HEK293 (cell line): ENCODE data around the gene OR13J1.

Experiments used
- CTCF ChIA-PET: fragments of 350-600 bp; formaldehyde crosslinking; extraction: SDS; loops from one replicate; lab custom pipeline; 2021; ENCODE audit warnings: antibody characterized with exemption; lab: Yijun Ruan, JAX
- POLR2A ChIA-PET: fragments of 300-600 bp; formaldehyde crosslinking; extraction: SDS; loops from one replicate; lab custom pipeline; 2020; ENCODE audit warnings: antibody characterized with exemption, inconsistent platforms; lab: Yijun Ruan, JAX
- H3K27ac ChIP-seq: fragments of 200-500 bp; sonication (Bioruptor generic); 2 replicates; pipeline ENCODE4 v1.5.1; 2014; ENCODE audit warnings: low read depth, low read length, control low read depth, inconsistent platforms; ENCODE audit errors: extremely low read depth
- H3K36me3 ChIP-seq, 2 experiments: fragments of 200-500 bp in 1 of 2; sonication (Bioruptor generic) in 1 of 2; 1 replicate in 1 of 2; 2 replicates in 1 of 2; pipeline ENCODE4 v1.5.1; 2014 to 2017; ENCODE audit warnings: inconsistent platforms in 2 of 2, low read length in 2 of 2; ENCODE audit not compliant: control insufficient read depth in 2 of 2, insufficient read depth in 1 of 2
- H3K4me1 ChIP-seq: fragments of 200-500 bp; sonication (Bioruptor generic); 2 replicates; pipeline ENCODE4 v1.5.1; 2014; ENCODE audit warnings: mild to moderate bottlenecking, low read length, inconsistent platforms; ENCODE audit not compliant: control insufficient read depth, insufficient read depth
- H3K4me3 ChIP-seq: 2 replicates; pipeline ENCODE4 v1.5.1; 2011; ENCODE audit warnings: low read depth, mild to moderate bottlenecking, control low read depth, low read length, moderate library complexity
- H3K9me3 ChIP-seq: fragments of 200-500 bp; sonication (Bioruptor generic); 2 replicates; pipeline ENCODE4 v1.5.1; 2014; ENCODE audit warnings: low read depth, low read length, inconsistent platforms; ENCODE audit not compliant: control insufficient read depth, insufficient read depth
- BCL11A ChIP-seq: fragments of 450-650 bp; formaldehyde crosslinking; IDR thresholded peaks from 2 replicates; pipeline ENCODE4 v1.5.1; 2016; ENCODE audit warnings: low read depth, missing biosample characterization, missing genetic modification characterization
- BCL11B ChIP-seq: fragments of 450-650 bp; formaldehyde crosslinking; IDR thresholded peaks from 2 replicates; pipeline ENCODE4 v1.5.1; 2016; ENCODE audit warnings: low read depth, missing biosample characterization, missing genetic modification characterization
- EGR2 ChIP-seq: fragments of 450-650 bp; formaldehyde crosslinking; IDR thresholded peaks from 2 replicates; pipeline ENCODE4 v1.5.1; 2016; ENCODE audit warnings: low read depth, missing biosample characterization, missing genetic modification characterization
- KLF10 ChIP-seq: fragments of 450-650 bp; IDR thresholded peaks from 2 replicates; pipeline ENCODE4 v1.5.1; 2018; ENCODE audit warnings: missing biosample characterization, mild to moderate bottlenecking, missing genetic modification characterization
- KLF16 ChIP-seq: fragments of 450-650 bp; formaldehyde crosslinking; IDR thresholded peaks from 2 replicates; pipeline ENCODE4 v1.5.1; 2017; ENCODE audit warnings: missing biosample characterization, missing genetic modification characterization
- YY1 ChIP-seq: fragments of 450-650 bp; formaldehyde crosslinking; IDR thresholded peaks from 2 replicates; pipeline ENCODE4 v1.5.1; 2018; ENCODE audit warnings: missing biosample characterization, missing genetic modification characterization
- ZFHX2 ChIP-seq: fragments of 450-650 bp; formaldehyde crosslinking; conservative IDR thresholded peaks from 2 replicates; pipeline ENCODE4 v1.5.1; 2016; ENCODE audit warnings: missing biosample characterization, missing genetic modification characterization
- ZNF133 ChIP-seq: fragments of 450-650 bp; formaldehyde crosslinking; IDR thresholded peaks from 2 replicates; pipeline ENCODE4 v1.5.1; 2016; ENCODE audit warnings: missing biosample characterization, missing genetic modification characterization
- ZNF140 ChIP-seq: fragments of 450-650 bp; formaldehyde crosslinking; IDR thresholded peaks from 2 replicates; pipeline ENCODE4 v1.5.1; 2016; ENCODE audit warnings: missing biosample characterization, missing genetic modification characterization
- ZNF23 ChIP-seq: fragments of 450-650 bp; formaldehyde crosslinking; IDR thresholded peaks from 2 replicates; pipeline ENCODE4 v1.5.1; 2016; ENCODE audit warnings: missing biosample characterization, missing genetic modification characterization, borderline replicate concordance
- ZNF37A ChIP-seq: fragments of 450-650 bp; IDR thresholded peaks from 2 replicates; pipeline ENCODE4 v1.5.1; 2018; ENCODE audit warnings: missing biosample characterization, missing genetic modification characterization
- ZNF529 ChIP-seq: fragments of 450-650 bp; formaldehyde crosslinking; IDR thresholded peaks from 2 replicates; pipeline ENCODE4 v1.5.1; 2017; ENCODE audit warnings: missing genetic modification characterization, missing biosample characterization; ENCODE audit not compliant: insufficient replicate concordance
- ZNF610 ChIP-seq: fragments of 450-650 bp; formaldehyde crosslinking; IDR thresholded peaks from 2 replicates; pipeline ENCODE4 v1.5.1; 2016; ENCODE audit warnings: missing biosample characterization, missing genetic modification characterization, borderline replicate concordance
- ZNF654 ChIP-seq: fragments of 450-650 bp; formaldehyde crosslinking; IDR thresholded peaks from 2 replicates; pipeline ENCODE4 v1.5.1; 2016; ENCODE audit warnings: low read depth, missing biosample characterization, missing genetic modification characterization
- ZNF837 ChIP-seq: fragments of 450-650 bp; formaldehyde crosslinking; IDR thresholded peaks from 2 replicates; pipeline ENCODE4 v1.5.1; 2016; ENCODE audit warnings: missing biosample characterization, missing genetic modification characterization
- TF ChIP-seq, protein P1 (sequence below): IDR thresholded peaks from 2 replicates; pipeline ENCODE4 v1.6.1; 2011; ENCODE audit warnings: mild to moderate bottlenecking, low read depth, low read length, borderline replicate concordance
- TF ChIP-seq, protein P2 (sequence below): fragments of 450-650 bp; formaldehyde crosslinking; IDR thresholded peaks from 2 replicates; pipeline ENCODE4 v1.5.1; 2016; ENCODE audit warnings: missing biosample characterization, missing genetic modification characterization
- TF ChIP-seq, protein P3 (sequence below): fragments of 450-650 bp; formaldehyde crosslinking; IDR thresholded peaks from 2 replicates; pipeline ENCODE4 v1.5.1; 2016; ENCODE audit warnings: missing biosample characterization, missing genetic modification characterization
- TF ChIP-seq, protein P4 (sequence below): fragments of 450-650 bp; formaldehyde crosslinking; IDR thresholded peaks from 2 replicates; pipeline ENCODE4 v1.5.1; 2016; ENCODE audit warnings: missing biosample characterization, missing genetic modification characterization
- TF ChIP-seq, protein P5 (sequence below): fragments of 450-650 bp; formaldehyde crosslinking; IDR thresholded peaks from 2 replicates; pipeline ENCODE4 v1.5.1; 2016; ENCODE audit warnings: missing biosample characterization, missing genetic modification characterization

OR13J1 gene

DNA sequence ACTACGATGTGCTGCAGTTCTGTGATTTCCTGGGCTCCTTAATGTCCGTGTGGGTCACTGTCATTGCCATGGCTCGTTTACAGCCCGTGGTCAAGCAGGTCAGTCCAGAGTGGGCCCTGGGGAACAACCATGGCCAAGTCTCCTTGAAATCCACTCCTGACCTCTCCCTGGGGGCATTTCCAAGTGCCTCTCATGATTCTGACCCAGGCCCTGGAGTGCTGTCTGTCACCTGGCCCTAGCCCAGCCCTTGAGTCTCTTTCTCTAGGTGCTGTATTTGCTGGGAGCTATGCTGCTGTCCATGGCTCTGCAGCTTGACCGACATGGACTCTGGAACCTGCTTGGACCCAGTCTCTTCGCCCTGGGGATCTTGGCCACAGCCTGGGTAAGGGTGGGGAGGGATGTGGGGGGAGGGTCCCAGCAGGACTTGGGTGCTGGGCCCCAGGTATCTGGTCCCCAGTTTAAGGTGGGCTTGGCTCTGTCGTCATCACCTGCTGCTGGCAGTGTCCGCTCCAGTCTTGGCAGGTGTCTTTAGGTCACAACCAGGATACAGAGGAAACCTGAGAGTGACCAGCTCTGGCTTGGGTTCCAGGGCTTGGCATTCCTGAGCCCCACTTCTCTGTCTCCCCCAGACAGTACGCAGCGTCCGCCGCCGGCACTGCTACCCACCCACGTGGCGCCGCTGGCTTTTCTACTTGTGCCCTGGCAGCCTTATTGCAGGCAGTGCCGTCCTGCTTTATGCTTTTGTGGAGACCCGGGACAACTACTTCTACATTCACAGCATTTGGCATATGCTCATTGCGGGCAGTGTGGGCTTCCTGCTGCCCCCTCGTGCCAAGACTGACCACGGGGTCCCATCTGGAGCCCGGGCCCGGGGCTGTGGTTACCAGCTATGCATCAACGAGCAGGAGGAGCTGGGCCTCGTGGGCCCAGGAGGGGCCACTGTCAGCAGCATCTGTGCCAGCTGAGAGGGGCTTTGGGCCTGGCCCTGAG lies 17.0 kb downstream of the OR13J1 start:
- CTCF ChIA-PET = no interaction called here
- TF ChIP-seq ZNF133 (tag by site-specific recombination) (no peak), BCL11A (tag by site-specific recombination) (no peak), ZNF654 (no peak), EGR2 (tag by site-specific recombination) (no peak), BCL11B (tag by site-specific recombination) (no peak), ZNF37A (tag by site-specific recombination) (no peak), ZFHX2 (no peak), ZNF837 (no peak), KLF16 (tag by site-specific recombination) (no peak), KLF10 (no peak), ZNF140 (tag by site-specific recombination) (no peak), ZNF23 (no peak), YY1 (tag by site-specific recombination) (no peak), ZNF529 (no peak), ZNF610 (tag by site-specific recombination) (no peak)
- TF ChIP-seq, protein P1, sequence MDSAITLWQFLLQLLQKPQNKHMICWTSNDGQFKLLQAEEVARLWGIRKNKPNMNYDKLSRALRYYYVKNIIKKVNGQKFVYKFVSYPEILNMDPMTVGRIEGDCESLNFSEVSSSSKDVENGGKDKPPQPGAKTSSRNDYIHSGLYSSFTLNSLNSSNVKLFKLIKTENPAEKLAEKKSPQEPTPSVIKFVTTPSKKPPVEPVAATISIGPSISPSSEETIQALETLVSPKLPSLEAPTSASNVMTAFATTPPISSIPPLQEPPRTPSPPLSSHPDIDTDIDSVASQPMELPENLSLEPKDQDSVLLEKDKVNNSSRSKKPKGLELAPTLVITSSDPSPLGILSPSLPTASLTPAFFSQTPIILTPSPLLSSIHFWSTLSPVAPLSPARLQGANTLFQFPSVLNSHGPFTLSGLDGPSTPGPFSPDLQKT = no peak
- TF ChIP-seq, protein P2, sequence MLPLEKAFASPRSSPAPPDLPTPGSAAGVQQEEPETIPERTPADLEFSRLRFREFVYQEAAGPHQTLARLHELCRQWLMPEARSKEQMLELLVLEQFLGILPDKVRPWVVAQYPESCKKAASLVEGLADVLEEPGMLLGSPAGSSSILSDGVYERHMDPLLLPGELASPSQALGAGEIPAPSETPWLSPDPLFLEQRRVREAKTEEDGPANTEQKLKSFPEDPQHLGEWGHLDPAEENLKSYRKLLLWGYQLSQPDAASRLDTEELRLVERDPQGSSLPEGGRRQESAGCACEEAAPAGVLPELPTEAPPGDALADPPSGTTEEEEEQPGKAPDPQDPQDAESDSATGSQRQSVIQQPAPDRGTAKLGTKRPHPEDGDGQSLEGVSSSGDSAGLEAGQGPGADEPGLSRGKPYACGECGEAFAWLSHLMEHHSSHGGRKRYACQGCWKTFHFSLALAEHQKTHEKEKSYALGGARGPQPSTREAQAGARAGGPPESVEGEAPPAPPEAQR (tag by site-specific recombination) = no peak
- TF ChIP-seq, protein P3, sequence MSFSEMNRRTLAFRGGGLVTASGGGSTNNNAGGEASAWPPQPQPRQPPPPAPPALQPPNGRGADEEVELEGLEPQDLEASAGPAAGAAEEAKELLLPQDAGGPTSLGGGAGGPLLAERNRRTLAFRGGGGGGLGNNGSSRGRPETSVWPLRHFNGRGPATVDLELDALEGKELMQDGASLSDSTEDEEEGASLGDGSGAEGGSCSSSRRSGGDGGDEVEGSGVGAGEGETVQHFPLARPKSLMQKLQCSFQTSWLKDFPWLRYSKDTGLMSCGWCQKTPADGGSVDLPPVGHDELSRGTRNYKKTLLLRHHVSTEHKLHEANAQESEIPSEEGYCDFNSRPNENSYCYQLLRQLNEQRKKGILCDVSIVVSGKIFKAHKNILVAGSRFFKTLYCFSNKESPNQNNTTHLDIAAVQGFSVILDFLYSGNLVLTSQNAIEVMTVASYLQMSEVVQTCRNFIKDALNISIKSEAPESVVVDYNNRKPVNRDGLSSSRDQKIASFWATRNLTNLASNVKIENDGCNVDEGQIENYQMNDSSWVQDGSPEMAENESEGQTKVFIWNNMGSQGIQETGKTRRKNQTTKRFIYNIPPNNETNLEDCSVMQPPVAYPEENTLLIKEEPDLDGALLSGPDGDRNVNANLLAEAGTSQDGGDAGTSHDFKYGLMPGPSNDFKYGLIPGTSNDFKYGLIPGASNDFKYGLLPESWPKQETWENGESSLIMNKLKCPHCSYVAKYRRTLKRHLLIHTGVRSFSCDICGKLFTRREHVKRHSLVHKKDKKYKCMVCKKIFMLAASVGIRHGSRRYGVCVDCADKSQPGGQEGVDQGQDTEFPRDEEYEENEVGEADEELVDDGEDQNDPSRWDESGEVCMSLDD (tag by site-specific recombination) = no peak
- TF ChIP-seq, protein P4, sequence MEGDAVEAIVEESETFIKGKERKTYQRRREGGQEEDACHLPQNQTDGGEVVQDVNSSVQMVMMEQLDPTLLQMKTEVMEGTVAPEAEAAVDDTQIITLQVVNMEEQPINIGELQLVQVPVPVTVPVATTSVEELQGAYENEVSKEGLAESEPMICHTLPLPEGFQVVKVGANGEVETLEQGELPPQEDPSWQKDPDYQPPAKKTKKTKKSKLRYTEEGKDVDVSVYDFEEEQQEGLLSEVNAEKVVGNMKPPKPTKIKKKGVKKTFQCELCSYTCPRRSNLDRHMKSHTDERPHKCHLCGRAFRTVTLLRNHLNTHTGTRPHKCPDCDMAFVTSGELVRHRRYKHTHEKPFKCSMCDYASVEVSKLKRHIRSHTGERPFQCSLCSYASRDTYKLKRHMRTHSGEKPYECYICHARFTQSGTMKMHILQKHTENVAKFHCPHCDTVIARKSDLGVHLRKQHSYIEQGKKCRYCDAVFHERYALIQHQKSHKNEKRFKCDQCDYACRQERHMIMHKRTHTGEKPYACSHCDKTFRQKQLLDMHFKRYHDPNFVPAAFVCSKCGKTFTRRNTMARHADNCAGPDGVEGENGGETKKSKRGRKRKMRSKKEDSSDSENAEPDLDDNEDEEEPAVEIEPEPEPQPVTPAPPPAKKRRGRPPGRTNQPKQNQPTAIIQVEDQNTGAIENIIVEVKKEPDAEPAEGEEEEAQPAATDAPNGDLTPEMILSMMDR (tag by site-specific recombination) = no peak
- TF ChIP-seq, protein P5, sequence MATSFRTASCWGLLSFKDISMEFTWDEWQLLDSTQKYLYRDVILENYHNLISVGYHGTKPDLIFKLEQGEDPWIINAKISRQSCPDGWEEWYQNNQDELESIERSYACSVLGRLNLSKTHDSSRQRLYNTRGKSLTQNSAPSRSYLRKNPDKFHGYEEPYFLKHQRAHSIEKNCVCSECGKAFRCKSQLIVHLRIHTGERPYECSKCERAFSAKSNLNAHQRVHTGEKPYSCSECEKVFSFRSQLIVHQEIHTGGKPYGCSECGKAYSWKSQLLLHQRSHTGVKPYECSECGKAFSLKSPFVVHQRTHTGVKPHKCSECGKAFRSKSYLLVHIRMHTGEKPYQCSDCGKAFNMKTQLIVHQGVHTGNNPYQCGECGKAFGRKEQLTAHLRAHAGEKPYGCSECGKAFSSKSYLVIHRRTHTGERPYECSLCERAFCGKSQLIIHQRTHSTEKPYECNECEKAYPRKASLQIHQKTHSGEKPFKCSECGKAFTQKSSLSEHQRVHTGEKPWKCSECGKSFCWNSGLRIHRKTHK = no peak

More for the DNA sequence above, 17.0 kb downstream of the OR13J1 start:
- POLR2A ChIA-PET = no interaction called here
- H3K4me1 ChIP-seq = no peaks in the 10 kb centered on the region
- H3K4me3 ChIP-seq = no peak overlapping the region
- peaks cover 0 to 9% of the 10 kb centered on the region in 2 experiments; a peak in 1 of 3 replicates for H3K36me3 ChIP-seq
- H3K9me3 ChIP-seq = no peaks in the 10 kb centered on the region
- H3K27ac ChIP-seq = no peak overlapping the region
